ENCODE results near the gene RSPO3. TPM values are rescaled to one million over a fixed set of nuclear protein-coding genes. Genes with fewer than 3 reads are reported as not detected.
"Not testable (repeated sequence)": the region's sequence is repeated elsewhere in the genome, so short reads cannot be mapped to it uniquely, and the experiment has no call there.

The RSPO3 gene
- total RNA-seq, 1 donor from 2014 or later, result 14.0 TPM

GRCh38 chr6:127096167-127096566 lies 22.3 kb upstream of the RSPO3 start:
- H3K36me3 ChIP-seq, result no peaks in the 10 kb centered on the region
- no peaks in the 10 kb centered on the region for H3K27me3 ChIP-seq
- H3K4me3 ChIP-seq, result no peak overlapping the region
- H3K9me3 ChIP-seq, result no peaks in the 10 kb centered on the region
- no peak for DNase-seq (ENCODE audit: extremely low spot score in 2 of 2)
- H3K27ac ChIP-seq, result no peak overlapping the region
- TF ChIP-seq CTCF (IDR thresholded peaks at IDR 0.05) (no peak), POLR2A (IDR thresholded peaks at IDR 0.05) (no peak), POLR2AphosphoS5 (IDR thresholded peaks at IDR 0.05; ENCODE audit: insufficient read depth in 1 of 2, low read depth in 1 of 2) (no peak)
- H3K4me1 ChIP-seq, result no peaks in the 10 kb centered on the region
- intact Hi-C loops (cut with DNase I), result no loop called here

- H3K9me3 ChIP-seq; H3K4me1 ChIP-seq; H3K4me3 ChIP-seq; H3K36me3 ChIP-seq; DNase-seq (ENCODE audit: extremely low spot score in 2 of 2); H3K27ac ChIP-seq; H3K27me3 ChIP-seq; intact Hi-C loops (cut with DNase I): not testable (repeated sequence)
Measured at GRCh38 chr6:127097442-127097841, 21.0 kb upstream of the RSPO3 start.

- Histone ChIP-seq H3K4me3 (no peak overlapping the region), H3K27me3 (no peaks in the 10 kb centered on the region), H3K9me3 (no peaks in the 10 kb centered on the region), H3K4me1 (no peaks in the 10 kb centered on the region), H3K36me3 (no peaks in the 10 kb centered on the region), H3K27ac (no peak overlapping the region)
- intact Hi-C loops (cut with DNase I), result no loop called here
- no peak for TF ChIP-seq POLR2A (IDR thresholded peaks at IDR 0.05)
- TF ChIP-seq POLR2AphosphoS5 (IDR thresholded peaks at IDR 0.05; ENCODE audit: insufficient read depth in 1 of 2, low read depth in 1 of 2), result no peak
- no peak for TF ChIP-seq CTCF (IDR thresholded peaks at IDR 0.05)
- DNase-seq (ENCODE audit: extremely low spot score in 2 of 2), result no peak
Measured at GRCh38 chr6:127100510-127101140, 17.8 kb upstream of the RSPO3 start.

- Histone ChIP-seq H3K4me1 (no peaks in the 10 kb centered on the region), H3K4me3 (no peak overlapping the region), H3K36me3 (no peaks in the 10 kb centered on the region), H3K27me3 (no peaks in the 10 kb centered on the region), H3K27ac (no peak overlapping the region), H3K9me3 (no peaks in the 10 kb centered on the region)
- TF ChIP-seq CTCF (IDR thresholded peaks at IDR 0.05) (no peak), POLR2A (IDR thresholded peaks at IDR 0.05) (no peak), POLR2AphosphoS5 (IDR thresholded peaks at IDR 0.05; ENCODE audit: insufficient read depth in 1 of 2, low read depth in 1 of 2) (no peak)
- no peak for DNase-seq (ENCODE audit: extremely low spot score in 2 of 2)
- intact Hi-C loops (cut with DNase I), result no loop called here
Measured at GRCh38 chr6:127102299-127102698, 16.2 kb upstream of the RSPO3 start.

- H3K36me3 ChIP-seq, result no peaks in the 10 kb centered on the region
- no peak overlapping the region for H3K4me3 ChIP-seq
- H3K27me3 ChIP-seq, result no peaks in the 10 kb centered on the region
- intact Hi-C loops (cut with DNase I), result no loop called here
- H3K27ac ChIP-seq, result no peak overlapping the region
- no peaks in the 10 kb centered on the region for H3K9me3 ChIP-seq
- DNase-seq (ENCODE audit: extremely low spot score in 2 of 2), result no peak
- no peak for TF ChIP-seq CTCF (IDR thresholded peaks at IDR 0.05)
- TF ChIP-seq POLR2AphosphoS5 (IDR thresholded peaks at IDR 0.05; ENCODE audit: insufficient read depth in 1 of 2, low read depth in 1 of 2), result no peak
- no peak for TF ChIP-seq POLR2A (IDR thresholded peaks at IDR 0.05)
- no peaks in the 10 kb centered on the region for H3K4me1 ChIP-seq
Measured at GRCh38 chr6:127102859-127103258, 15.6 kb upstream of the RSPO3 start.
